ENCODE measurements around the gene MSANTD2.

- TF ChIP-seq ATF3 (IDR thresholded peaks at IDR 0.05) (no peak), CTCF (IDR thresholded peaks at IDR 0.05; ENCODE audit: low read depth, low read length, missing input control) (no peak), MAX (IDR thresholded peaks at IDR 0.05) (no peak), FOXA1 (IDR thresholded peaks at IDR 0.05) (no peak), REST (IDR thresholded peaks at IDR 0.05) (no peak), EGR1 (IDR thresholded peaks at IDR 0.05; ENCODE audit: low read depth in 2 of 2) (no peak), SP1 (IDR thresholded peaks at IDR 0.05) (no peak), RAD21 (IDR thresholded peaks at IDR 0.05) (no peak), GABPA (IDR thresholded peaks at IDR 0.05 in 1 of 2, conservative IDR thresholded peaks at IDR 0.05 in 1 of 2) (no peak), ZBTB33 (IDR thresholded peaks at IDR 0.05) (no peak), TAF1 (conservative IDR thresholded peaks at IDR 0.05) (no peak), HNF4A (conservative IDR thresholded peaks at IDR 0.05) (no peak)
These were observed 619 bp downstream of the MSANTD2 start for GRCh38 chr11:124799348-124800225.

Measured in liver (tissue), 3 donors.